NT2/D1 (cell line): Measurements from ENCODE around the gene BMS1.
"Not testable (repeated sequence)": the region's sequence is repeated elsewhere in the genome, so short reads cannot be mapped to it uniquely, and the experiment has no call there.

Experiments
- DNase-seq: peaks from one replicate; pipeline ENCODE4 v3.0.0-alpha.2; 2011; ENCODE audit warnings: low read depth, low spot score
- H3K27me3 ChIP-seq: 2 replicates; pipeline ENCODE4 v1.6.0; 2011; ENCODE audit warnings: mild to moderate bottlenecking; ENCODE audit not compliant: insufficient read length, insufficient read depth
- H3K36me3 ChIP-seq: 2 replicates; pipeline ENCODE4 v1.6.1; 2011; ENCODE audit warnings: mild to moderate bottlenecking, low read length, mixed read lengths; ENCODE audit not compliant: insufficient read depth, insufficient read length
- H3K4me1 ChIP-seq: 2 replicates; pipeline ENCODE4 v1.5.1; 2011; ENCODE audit not compliant: insufficient read depth, insufficient read length
- H3K4me3 ChIP-seq: 2 replicates; pipeline ENCODE4 v1.5.1; 2011; ENCODE audit warnings: low read depth; ENCODE audit not compliant: insufficient read length
- H3K9ac ChIP-seq: 2 replicates; pipeline ENCODE4 v1.6.0; 2011; ENCODE audit warnings: low read depth; ENCODE audit not compliant: insufficient read length
- H3K9me3 ChIP-seq: 2 replicates; pipeline ENCODE4 v1.5.1; 2011; ENCODE audit warnings: mild to moderate bottlenecking, low read length; ENCODE audit not compliant: insufficient read depth
- SUZ12 ChIP-seq: IDR thresholded peaks from 2 replicates; pipeline ENCODE4 v1.6.1; 2011; ENCODE audit not compliant: insufficient read length, insufficient read depth; ENCODE audit errors: extremely low read depth
- YY1 ChIP-seq: IDR thresholded peaks from 2 replicates; pipeline ENCODE4 v1.6.1; 2011; ENCODE audit not compliant: insufficient read length, insufficient read depth
- ZNF274 ChIP-seq: IDR thresholded peaks from 2 replicates; pipeline ENCODE4 v1.6.1; 2011; ENCODE audit warnings: mild to moderate bottlenecking, low read depth, low read length

BMS1 gene

DNA sequence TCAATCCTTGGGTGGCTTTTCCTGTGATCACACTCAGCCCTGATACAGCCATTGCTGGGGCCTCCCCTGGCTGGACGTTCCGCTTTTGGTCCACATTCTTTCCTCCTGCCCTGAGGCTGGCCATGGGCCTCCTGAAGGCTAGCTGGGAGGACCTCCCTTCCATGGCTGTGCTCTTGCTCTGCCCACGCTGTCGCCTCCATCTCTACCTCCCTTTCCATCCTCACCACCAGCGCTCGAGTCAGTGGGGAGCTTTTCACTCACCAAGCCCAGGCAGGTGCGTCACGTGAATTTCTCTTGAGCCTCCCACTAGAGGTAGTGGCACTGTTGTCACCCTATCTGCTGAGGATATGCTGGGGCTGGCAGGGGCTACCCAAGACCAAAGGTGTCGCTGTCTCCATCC, 85.9 kb downstream of the BMS1 start:
- 0 out of 2 replicates have a peak, but pooled peaks cover 4% of the 10 kb centered on the region for H3K9me3 ChIP-seq
- H3K9ac ChIP-seq: no peak overlapping the region
- TF ChIP-seq SUZ12: no peak
- no peak for TF ChIP-seq ZNF274
- no peak for TF ChIP-seq YY1
- no peak for DNase-seq
- peaks cover 8% of the 10 kb centered on the region for H3K4me1 ChIP-seq
- peaks cover 5% of the 10 kb centered on the region for H3K27me3 ChIP-seq
- no peak overlapping the region for H3K4me3 ChIP-seq
- no peaks in the 10 kb centered on the region for H3K36me3 ChIP-seq

DNA sequence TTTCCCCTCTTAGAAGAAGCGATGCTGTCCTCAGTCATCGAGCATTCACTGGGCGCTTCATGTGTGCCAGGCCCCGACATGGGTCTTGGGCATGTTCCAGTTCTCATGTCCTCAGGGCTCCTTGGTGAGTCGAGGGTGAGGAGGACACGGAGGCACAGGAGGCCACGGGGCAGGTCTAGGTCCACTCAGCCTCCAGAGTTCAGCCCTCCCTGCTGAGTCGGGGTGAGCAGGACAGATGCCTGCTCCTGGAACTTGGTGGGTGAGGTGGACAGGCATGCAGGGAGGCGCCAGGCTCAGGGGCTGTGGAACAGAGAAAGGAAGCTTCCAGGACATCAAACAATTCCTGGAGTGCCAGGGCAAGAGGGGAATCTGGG, 87.4 kb downstream of the BMS1 start:
- no peaks in the 10 kb centered on the region for H3K36me3 ChIP-seq
- H3K9ac ChIP-seq: no peak overlapping the region
- H3K4me3 ChIP-seq: no peak overlapping the region
- peaks cover 8% of the 10 kb centered on the region for H3K4me1 ChIP-seq
- H3K9me3 ChIP-seq: 0 out of 2 replicates have a peak, but pooled peaks cover 4% of the 10 kb centered on the region
- DNase-seq: no peak
- TF ChIP-seq ZNF274: no peak
- no peak for TF ChIP-seq SUZ12
- no peak for TF ChIP-seq YY1
- peaks cover 4% of the 10 kb centered on the region for H3K27me3 ChIP-seq

DNA sequence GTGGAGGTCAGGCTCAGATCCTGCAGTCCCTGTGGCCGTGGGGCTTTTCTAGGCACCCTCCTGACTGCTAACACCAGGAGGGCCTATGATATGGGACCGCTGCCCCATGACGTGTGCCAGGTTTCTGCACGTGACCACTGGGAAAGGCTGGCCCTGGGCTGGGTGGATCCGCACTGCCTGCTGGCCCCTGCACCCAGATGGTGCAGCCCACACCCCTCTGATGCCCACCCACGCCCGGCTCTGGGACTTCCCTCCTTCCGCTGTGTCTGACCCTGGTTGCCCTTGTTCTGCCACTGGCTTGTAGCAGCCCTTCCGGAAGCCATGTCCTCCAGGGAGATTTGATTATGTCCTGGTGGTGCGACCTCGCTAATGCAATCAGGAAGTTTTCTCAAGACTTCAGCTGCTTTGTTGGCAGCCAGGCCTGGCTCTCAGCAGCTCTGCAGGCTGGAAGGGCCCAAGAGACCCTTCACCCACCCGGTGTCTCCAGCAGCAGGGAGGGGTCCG, 88.6 kb downstream of the BMS1 start:
- not testable (repeated sequence) for H3K36me3 ChIP-seq, DNase-seq, H3K9ac ChIP-seq, H3K4me1 ChIP-seq, H3K9me3 ChIP-seq, H3K27me3 ChIP-seq, H3K4me3 ChIP-seq

DNA sequence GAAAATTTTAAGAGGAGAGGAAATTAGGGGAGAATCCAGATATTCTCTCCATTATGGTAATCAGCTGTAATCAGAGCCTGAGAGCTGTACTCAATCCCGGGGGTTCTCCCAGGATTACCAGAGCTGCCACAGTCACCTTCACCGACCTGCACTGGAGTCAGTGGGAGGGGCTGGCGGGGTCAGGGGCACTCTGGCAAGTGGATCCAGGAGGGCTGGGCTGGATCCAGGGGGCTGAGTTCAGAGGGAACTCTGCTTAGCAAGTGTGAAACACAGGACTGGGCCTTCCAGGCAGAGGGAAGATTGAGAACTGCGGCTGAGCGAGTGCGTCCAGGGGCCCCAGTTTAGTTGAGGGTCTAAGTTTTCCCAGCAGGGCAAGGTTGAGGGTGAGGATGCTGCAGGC, 89.2 kb downstream of the BMS1 start:
- Histone ChIP-seq H3K27me3 (no peaks in the 10 kb centered on the region), H3K4me1 (peaks cover 5% of the 10 kb centered on the region), H3K9ac (no peak overlapping the region), H3K9me3 (0 out of 2 replicates have a peak, but pooled peaks cover 4% of the 10 kb centered on the region), H3K4me3 (no peak overlapping the region), H3K36me3 (no peaks in the 10 kb centered on the region)
- no peak for DNase-seq
- TF ChIP-seq ZNF274 (no peak), YY1 (no peak), SUZ12 (no peak)

DNA sequence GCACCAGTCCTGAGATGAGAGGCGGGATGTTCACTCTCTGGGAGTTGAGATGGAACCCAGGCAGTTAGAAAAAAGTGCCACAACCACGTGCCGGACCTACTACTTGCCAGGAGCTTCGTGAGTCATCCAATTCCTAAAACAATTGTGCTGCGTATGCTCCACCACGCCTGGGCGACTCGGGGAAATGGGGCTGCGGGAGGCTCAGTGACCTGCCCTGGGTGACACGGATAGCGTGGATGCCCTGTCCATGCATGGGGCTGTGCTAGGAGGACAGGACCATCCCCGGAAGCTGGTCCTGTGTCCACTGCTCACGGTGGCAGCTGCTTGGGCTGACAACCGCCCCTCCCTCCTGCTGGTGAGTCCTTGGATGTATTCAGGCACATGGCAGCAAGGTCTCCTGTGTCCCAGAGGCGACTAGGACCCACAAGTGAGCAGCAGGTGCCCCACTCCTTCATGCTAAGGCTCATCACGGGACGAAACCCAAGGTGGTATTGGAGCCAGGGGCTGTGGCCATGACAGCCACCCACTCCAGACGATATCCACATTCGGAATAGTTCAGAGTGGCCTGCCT, 90.4 kb downstream of the BMS1 start:
- H3K9ac ChIP-seq: no peak overlapping the region
- peaks cover 5% of the 10 kb centered on the region for H3K4me1 ChIP-seq
- TF ChIP-seq SUZ12 (no peak), ZNF274 (no peak), YY1 (no peak)
- no peak overlapping the region for H3K4me3 ChIP-seq
- no peak for DNase-seq
- no peaks in the 10 kb centered on the region for H3K36me3 ChIP-seq
- H3K9me3 ChIP-seq: 0 out of 2 replicates have a peak, but pooled peaks cover 4% of the 10 kb centered on the region
- H3K27me3 ChIP-seq: no peaks in the 10 kb centered on the region

DNA sequence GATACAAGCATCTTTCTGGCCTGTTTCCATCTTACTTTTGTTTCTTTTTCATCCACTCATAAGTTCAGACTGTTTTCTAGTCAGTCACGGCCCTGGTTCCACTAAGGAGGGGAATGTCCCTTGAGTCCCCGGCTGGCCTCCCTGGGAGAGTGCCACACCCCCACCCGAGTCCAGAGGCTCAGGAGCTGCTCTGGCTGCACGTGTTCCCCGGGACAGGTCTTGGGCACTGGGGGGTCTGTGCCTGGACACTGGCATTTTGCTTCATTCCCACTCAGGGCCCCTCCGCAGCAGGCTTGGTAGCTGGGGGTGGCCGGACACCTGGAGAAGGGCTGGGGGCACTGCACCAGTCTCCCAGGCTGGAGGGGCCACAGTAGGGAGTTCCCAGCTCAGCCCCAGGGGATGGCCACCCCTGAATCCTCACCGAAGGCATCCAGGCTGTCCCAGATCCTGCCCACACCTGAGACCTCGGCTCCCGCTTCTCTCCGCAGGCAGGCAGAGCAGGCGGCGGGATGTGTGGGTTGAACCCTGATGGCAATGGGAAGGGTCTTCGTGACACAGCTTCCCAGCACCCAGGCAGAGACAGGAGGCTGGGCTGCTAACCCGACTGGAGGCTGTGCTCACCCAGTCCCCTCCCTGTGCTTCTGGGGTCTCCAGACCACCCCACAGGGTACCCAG, 92.3 kb downstream of the BMS1 start:
- Histone ChIP-seq H3K9me3 (no peaks in the 10 kb centered on the region), H3K4me1 (peaks cover 4% of the 10 kb centered on the region), H3K9ac (no peak overlapping the region), H3K4me3 (no peak overlapping the region), H3K27me3 (no peaks in the 10 kb centered on the region), H3K36me3 (no peaks in the 10 kb centered on the region)
- TF ChIP-seq ZNF274 (no peak), SUZ12 (no peak), YY1 (no peak)
- DNase-seq: no peak

DNA sequence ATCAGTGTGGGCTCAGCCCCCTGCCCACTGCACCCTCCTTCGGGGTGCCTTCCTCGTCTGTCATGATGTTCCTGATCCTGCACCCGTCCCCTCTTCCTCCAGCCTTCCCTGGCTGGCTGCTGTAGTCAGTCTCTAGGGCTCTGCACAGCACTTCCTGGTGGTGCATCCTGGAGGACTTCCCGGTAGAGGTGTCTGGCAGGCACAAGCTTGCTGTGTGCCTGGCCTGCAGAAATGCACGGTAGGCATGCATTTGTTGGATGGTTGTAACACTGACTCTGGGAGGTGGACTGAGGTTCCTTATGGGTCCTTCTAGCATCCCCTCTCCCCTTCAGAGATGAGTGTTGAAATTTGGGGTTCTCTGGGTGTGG, 92.8 kb downstream of the BMS1 start:
- TF ChIP-seq SUZ12 (no peak), ZNF274 (no peak), YY1 (no peak)
- no peaks in the 10 kb centered on the region for H3K9me3 ChIP-seq
- H3K4me1 ChIP-seq: peaks cover 4% of the 10 kb centered on the region
- H3K4me3 ChIP-seq: no peak overlapping the region
- H3K27me3 ChIP-seq: no peaks in the 10 kb centered on the region
- no peak for DNase-seq
- H3K9ac ChIP-seq: no peak overlapping the region
- no peaks in the 10 kb centered on the region for H3K36me3 ChIP-seq

DNA sequence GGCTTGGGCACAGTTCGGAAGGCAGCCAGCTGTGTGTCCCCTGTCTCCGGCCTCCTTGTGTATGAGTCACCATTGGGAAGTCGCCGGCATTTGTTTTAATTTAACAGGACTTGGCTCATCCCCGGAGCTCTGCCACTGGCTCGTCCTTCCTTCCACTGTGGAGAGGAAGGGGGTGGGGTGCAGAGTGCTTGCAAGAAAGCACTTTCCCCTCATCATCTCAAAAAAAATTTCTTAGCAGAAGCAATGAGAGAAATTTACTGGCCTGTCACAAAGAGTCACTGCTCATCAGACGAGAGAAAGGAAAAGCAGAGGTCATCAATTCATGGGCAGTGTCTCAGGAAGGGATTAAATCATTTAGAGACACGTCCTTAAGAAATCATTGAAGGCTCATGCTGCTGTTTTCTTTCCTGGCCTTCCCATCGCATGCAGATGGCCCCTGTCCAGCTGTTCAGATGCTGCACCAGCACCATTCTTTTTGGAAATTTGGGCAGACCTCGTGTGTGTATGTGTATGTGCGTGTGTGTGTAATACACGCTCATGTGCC, 93.3 kb downstream of the BMS1 start:
- H3K36me3 ChIP-seq: no peaks in the 10 kb centered on the region
- no peak for DNase-seq
- peaks cover 4% of the 10 kb centered on the region for H3K4me1 ChIP-seq
- H3K9ac ChIP-seq: no peak overlapping the region
- H3K4me3 ChIP-seq: no peak overlapping the region
- TF ChIP-seq ZNF274 (no peak), YY1 (no peak), SUZ12 (no peak)
- no peaks in the 10 kb centered on the region for H3K27me3 ChIP-seq
- H3K9me3 ChIP-seq: no peaks in the 10 kb centered on the region
